ENCODE data around the gene SEC24A.
"Not testable (repeated sequence)": the region's sequence is repeated elsewhere in the genome, so short reads cannot be mapped to it uniquely, and the experiment has no call there.

The SEC24A gene

DNA sequence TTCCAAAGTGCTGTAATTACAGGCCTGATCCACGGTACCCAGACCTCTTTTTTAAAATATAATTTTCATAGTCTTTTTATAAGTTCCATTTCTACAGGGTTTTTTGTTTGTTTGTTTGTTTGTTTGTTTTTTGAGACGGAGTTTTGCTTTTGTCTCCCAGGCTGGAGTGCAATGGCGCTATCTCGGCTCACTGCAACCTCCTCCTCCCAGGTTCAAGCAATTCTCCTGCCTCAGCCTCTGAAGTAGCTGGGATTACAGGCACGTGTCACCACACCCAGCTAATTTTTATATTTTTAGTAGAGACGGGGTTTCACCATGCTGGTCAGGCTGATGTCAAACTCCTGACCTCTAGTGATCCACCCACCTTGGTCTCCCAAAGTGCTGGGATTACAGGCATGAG, 2.1 kb downstream of the SEC24A start:
- DNase-seq, result not testable (repeated sequence)

GRCh38 chr5:134651531-134651930, 2.9 kb downstream of the SEC24A start:
- no peak for DNase-seq

- no peak for DNase-seq
These were observed 8.1 kb downstream of the SEC24A start for GRCh38 chr5:134656690-134657089.

DNA sequence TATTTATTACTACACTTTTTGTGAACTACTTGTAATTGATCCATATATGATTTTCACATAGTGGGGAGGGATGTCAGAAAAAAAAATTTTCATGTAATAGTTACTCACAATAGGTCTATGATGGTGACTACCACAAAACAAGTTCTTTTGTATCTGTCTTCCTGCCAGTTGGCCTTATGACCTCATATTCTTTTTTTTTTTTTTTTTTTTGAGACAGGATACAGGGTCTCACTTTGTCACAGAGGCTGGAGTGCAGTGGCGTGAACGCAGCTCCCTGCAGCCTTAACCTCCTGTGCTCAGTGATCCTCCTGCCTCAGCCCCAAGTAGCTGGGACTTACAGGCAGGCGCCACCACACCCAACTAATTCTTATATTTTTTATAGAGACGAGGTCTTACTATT, 10.9 kb downstream of the SEC24A start:
- DNase-seq, result no peak

GRCh38 chr5:134659922-134660321, 11.3 kb downstream of the SEC24A start:
- DNase-seq, result no peak

DNA sequence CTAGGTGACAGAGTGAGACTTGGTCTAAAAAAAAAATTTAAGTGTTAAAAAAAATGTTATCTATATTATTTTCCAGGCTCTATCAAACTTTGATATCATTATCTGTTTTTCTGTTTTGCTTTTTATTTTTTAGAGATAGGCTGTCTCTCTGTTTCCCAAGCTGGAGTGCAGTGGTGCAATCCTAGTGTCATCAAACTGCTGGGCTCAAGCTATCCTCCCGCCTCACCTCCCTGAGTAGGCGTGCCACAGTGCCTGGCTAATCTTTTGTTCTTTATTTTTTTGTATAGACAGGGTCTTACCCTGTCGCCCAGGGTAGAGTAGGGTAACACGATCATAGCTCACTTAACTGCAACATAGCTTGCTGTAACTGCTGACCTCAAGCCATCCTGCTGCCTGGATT, 14.4 kb downstream of the SEC24A start:
- no peak for DNase-seq

- no peak for DNase-seq
These were observed 15.9 kb downstream of the SEC24A start for GRCh38 chr5:134664448-134664847.

- DNase-seq, result not testable (repeated sequence)
These were observed 25.0 kb downstream of the SEC24A start for GRCh38 chr5:134673546-134673945.

- DNase-seq, result not testable (repeated sequence)
These were observed 28.8 kb downstream of the SEC24A start for GRCh38 chr5:134677357-134677756.

DNA sequence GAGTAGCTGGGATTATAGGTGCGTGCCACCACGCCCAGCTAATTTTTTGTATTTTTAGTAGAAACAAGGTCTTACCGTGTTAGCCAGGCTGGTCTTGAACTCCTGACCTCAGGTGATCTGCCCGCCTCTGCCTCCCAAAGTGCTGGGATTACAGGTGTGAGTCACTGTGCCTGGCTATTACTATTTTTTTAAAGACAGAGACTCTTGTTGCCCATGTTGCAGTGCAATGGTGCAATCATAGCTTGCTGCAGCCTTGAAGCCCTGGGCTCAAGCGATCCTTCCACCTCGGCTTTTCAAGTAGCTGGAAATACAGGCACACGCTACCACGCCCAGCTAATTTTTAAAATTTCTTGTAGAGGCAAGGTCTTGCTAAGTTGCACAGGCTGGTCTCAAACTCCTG, 41.6 kb downstream of the SEC24A start:
- DNase-seq, result not testable (repeated sequence)

DNA sequence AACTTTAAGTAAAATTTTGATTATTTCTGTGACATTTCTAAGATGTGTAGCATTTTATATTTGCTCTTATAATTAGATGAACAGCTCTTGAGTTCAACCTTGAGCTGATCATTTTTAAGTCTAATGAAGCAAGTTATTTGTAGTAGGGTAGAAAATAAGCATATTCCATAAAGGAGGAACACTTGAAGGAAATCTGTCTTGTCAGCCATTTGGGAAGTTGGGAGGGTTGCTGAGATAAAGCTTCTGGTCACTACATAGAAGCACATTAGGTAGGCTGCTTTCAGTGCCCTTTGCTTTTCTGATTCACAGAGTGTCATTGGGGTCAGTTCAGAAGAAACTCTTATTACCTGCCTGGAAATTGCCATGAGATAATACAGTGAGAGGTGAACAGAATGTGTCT, 44.1 kb downstream of the SEC24A start:
- no peak for DNase-seq

DNA sequence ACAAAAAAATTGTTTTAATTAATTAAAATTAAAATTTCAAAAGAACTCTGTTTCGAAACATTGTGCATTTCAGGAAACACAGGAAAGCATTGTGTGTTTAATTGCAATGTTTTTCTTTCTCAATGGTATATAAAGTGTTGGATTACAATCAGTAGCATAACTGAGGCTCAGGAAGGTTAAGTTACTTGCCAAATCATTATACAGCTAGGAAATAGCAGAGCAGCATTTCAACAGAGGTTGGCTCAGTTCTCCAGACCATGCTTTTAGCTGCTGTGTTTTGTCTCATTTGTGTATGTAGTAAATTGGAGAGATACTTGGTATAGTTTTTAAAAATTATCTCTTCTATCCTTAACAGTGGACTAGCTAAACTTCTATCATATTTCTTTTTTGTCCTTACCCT, 59.7 kb downstream of the SEC24A start:
- DNase-seq, result no peak

GRCh38 chr5:134714120-134714519, 65.5 kb downstream of the SEC24A start:
- no peak for DNase-seq

DNA sequence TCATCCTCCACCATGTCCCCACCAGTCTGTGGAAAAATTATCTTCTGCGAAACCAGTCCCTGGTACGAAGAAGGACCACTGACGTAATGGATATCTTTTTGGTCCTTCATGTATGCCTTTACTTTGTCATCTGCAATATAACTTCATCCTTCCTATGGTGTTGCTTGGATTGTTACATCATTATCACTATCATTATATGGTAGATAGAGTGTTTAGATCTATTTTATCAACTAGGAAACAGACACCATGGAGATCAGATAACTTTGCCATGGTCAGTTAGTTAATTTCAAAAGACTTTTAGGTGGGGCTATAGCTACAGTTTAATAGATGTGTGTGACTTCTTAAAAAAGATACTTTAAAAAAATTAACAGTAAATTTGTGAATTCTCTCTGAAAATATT, 66.0 kb downstream of the SEC24A start:
- DNase-seq, result no peak

DNA sequence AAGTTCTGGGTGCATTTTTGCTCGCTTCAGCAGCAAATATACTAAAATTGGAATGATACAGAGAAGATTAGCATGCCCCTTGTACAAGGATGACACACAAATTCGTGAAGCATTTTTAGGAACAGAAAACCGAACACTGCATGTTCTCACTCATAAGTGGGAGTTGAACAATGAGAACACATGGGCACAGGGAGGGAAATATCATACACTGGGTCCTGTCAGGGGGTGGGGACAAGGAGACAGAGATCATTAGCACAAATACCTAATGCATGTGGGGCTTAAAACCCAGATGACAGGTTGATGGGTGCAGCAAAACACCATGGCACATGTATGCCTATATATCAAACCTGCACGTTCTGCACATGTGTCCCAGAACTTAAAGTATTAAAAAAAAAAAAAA, 66.9 kb downstream of the SEC24A start:
- not testable (repeated sequence) for DNase-seq

- no peak for DNase-seq
These were observed 76.3 kb downstream of the SEC24A start for GRCh38 chr5:134724872-134725271.

- no peak for DNase-seq
These were observed 84.2 kb downstream of the SEC24A start for GRCh38 chr5:134732819-134733218.

DNA sequence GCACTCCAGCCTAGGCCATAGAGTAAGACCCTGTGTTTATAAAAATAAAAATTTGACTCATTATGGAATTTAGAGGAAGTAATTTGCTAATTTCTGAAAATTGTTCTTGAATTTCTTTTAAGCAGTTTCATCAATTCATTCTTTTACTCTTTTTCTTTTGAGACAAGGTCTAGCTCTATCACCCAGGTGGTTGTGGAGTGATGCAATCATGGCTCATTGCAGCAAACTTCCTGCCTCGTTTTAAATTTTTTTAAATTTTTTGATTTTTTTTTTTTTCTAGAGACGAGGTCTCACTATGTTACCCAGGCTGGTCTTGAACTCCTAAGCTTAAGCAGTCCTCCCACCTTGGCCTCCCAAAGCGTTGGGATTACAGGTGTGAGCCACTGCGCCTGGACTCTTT, 86.7 kb downstream of the SEC24A start:
- no peak for DNase-seq

DNA sequence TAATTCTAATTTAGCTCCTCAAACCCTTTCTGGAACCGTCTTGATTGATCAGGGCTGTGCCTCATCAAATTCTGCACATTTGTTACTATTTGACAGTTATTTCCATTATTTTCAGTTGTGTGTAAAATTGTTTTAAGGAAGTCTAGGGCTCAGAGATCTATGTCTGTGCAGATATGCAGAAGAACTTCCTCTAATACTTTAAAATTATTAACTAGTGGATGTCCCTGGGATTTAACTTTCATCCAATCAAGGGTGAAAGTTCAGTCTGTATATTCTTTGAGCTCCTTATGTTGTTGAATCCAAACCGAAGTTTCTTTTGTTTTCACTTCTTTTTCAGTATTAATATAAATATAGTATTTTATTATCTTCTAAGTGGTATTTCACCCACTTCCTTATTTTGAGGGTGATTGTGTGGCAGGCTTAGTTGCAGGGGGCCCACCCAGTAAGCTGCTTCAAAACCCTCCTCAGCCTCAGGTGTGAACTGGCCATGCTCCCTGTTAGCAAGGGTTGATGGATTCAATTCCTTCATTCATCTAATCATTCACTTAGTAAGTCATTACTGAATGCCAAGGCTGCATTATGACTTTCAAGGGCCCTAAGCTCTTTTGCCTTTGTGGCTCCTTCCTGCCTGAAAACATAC, 87.7 kb downstream of the SEC24A start:
- DNase-seq, result no peak

- peak; percentile 99 for DNase-seq
These were observed 89.8 kb downstream of the SEC24A start, which contains the start of gene CAMLG for GRCh38 chr5:134738133-134738962. Gene CAMLG (plus strand): TSS chr5:134738548. CDS start chr5:134738621, 73 bp downstream.

DNA sequence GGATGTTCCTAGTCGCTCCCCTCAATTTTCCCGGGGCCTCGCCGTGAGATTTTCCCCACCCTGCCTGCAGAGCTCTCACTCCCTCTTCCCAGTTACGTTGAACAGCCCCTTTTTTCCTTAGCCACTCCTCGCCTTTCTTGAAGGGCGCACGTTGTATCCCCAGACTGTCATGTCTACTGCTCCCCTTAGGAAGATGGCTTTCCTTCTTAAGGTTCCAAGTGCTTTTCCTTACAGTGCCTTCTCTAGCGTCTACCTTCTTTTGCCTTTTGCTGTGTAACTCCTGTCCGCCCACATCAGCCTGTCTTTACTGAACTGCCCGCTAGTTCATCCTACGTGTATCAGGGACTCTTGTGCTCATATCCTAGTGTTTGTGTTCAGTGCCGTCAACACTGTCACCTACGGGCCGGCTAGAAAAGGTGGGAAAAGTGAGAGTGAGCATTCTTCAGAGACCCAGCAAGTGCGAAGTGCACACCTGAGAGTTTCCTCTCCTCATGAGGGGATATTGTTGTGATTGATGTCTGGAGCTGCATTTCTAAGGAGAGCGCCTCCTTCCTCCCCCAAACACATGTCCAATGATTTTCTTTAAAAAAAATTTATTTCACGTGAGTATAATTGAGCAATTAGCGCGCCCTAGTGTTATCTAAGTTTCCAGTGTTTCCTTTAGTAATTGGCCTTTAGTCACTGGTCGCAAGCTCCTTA, 90.5 kb downstream of the SEC24A start:
- no peak for DNase-seq

DNA sequence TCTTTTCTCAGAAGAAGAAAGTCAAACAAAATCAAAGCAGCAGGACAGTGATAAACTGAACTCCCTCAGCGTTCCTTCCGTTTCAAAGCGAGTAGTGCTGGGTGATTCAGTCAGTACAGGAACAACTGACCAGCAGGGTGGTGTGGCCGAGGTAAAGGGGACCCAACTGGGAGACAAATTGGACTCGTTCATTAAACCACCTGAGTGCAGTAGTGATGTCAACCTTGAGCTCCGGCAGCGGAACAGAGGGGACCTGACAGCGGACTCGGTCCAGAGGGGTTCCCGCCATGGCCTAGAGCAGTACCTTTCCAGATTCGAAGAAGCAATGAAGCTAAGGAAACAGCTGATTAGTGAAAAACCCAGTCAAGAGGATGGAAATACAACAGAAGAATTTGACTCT, 92.5 kb downstream of the SEC24A start:
- no peak for DNase-seq

GRCh38 chr5:134742134-134742533, 93.5 kb downstream of the SEC24A start:
- DNase-seq, result no peak

GRCh38 chr5:134749415-134749814, 100.8 kb downstream of the SEC24A start:
- DNase-seq, result no peak

Data from right forelimb (tissue), 1 donor.